ENCODE results near the gene ERMARD. TPM values are rescaled to one million over a fixed set of nuclear protein-coding genes. Genes with fewer than 3 reads are reported as not detected.

ERMARD gene
- total and polyA plus RNA-seq, 8 donors = 16.8 to 56.1 (median 44.9) TPM

DNA sequence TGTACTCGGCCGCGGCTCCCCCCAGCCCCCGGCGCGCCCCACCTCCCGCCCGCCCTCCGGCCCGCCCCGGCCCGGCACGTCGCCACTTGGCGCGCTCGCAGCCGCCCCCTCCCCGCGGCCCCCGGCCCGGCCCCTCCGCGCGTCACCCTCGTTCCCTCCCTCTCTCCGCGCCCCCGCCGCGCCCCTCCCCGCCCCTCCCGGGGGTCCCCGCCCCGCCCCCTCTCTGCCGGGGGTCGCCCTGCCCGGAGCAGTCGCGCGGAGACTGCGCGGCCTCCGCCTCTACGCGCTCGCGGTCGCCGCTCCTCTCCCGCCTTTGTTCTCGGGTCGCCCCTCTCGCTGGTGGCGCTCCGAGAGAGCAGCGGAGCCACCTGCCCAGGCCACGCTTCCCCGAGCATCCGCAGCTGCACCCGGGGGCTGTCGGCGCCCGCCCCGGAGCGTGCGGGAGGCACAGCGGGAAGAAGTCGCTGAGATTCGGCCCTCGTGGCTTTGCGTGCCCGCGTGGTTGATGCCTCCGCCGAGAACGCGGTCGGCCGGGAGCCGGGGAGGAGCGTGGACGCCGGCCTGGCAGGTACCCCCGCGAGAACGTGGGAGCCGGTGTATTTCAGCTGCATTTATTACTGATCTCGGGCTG lies 26.8 kb upstream of the ERMARD start, which contains the start of gene PHF10:
Gene PHF10, minus strand, starts transcription at position 7 of the 631 bp plus-strand sequence. CDS start 569 bp downstream, outside the sequence.
- TF ChIP-seq, protein P1, sequence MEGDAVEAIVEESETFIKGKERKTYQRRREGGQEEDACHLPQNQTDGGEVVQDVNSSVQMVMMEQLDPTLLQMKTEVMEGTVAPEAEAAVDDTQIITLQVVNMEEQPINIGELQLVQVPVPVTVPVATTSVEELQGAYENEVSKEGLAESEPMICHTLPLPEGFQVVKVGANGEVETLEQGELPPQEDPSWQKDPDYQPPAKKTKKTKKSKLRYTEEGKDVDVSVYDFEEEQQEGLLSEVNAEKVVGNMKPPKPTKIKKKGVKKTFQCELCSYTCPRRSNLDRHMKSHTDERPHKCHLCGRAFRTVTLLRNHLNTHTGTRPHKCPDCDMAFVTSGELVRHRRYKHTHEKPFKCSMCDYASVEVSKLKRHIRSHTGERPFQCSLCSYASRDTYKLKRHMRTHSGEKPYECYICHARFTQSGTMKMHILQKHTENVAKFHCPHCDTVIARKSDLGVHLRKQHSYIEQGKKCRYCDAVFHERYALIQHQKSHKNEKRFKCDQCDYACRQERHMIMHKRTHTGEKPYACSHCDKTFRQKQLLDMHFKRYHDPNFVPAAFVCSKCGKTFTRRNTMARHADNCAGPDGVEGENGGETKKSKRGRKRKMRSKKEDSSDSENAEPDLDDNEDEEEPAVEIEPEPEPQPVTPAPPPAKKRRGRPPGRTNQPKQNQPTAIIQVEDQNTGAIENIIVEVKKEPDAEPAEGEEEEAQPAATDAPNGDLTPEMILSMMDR (IDR thresholded peaks at IDR 0.05) = no peak
- peak; percentile 63 for ATAC-seq
- Histone ChIP-seq H3K9me3 (no peaks in the 10 kb centered on the region), H3K27ac (peak within 1 kb of the TSS; percentile 84 to 88), H3K4me3 (peak within 1 kb of the TSS; percentile 64 to 67), H3K27me3 (peaks cover 0 to 6% of the 10 kb centered on the region in 2 donors), H3K36me3 (no peaks in the 10 kb centered on the region), H3K4me1 (peaks cover 4 to 36% of the 10 kb centered on the region in 2 donors)
- intact Hi-C loops (cut with DNase I) = no loop called here
- peak; percentile 49 to 89 (median 72) for DNase-seq

DNA sequence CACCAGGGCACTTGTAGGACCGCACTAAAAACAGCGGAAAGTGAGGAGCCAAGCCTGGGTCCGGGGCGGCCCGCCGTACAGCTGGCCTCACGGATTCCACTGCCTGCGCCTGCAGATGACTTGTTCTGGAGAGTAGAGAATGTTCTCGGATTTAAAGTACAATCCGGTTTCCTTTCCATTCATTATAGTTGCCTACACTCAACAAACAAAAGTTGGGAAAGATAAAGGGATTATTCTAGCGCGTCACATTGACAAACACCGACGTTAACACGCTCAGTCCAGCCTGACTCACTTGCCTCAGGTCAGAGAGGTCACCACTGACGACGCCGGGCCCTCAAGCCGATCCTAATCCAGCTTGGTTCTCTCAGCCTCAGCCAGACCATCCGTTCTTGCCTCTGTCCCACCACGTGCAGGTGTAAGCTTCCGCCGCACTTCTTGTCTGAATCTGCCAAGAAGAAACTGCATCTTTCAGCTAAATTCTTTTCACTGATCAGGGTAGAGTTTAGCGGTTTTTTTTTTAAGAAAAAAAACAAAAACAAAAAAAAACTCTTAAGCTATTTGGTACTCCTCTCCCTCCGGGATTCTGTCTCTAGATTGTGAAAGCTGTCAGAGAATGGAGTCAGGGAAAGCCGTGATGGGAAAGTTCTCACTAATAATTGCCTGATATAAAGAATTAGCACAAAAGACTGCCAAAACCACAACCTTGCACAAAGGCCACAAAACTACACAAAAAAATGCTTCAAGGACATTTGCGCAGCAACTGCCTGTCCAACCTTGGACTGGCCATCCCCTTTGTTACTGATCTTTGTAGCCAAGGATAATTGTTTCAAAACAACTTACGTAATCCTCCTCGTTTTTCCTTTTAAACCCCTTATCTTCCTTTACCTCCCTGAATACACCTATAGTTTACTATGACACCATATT lies 26.0 kb upstream of the ERMARD start:
- H3K36me3 ChIP-seq = no peaks in the 10 kb centered on the region
- peaks cover 4 to 35% of the 10 kb centered on the region in 2 donors for H3K4me1 ChIP-seq
- ATAC-seq = peak; percentile 61

DNA sequence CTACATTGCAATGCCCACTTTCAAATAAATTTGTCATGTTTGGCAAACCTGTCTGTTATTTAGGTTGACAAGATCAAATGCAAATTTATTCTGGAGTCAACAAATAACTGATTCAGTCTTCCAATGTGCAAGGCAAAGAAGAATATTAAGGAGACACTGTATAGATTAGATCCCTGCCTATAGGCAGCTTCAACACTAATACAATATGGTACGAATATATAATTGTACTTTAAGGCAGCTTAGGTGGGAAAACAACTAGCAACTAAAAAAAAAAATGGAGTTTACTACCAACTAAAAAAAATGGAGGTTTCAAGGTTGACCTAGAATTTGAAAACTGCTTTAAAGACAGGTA lies 25.4 kb upstream of the ERMARD start:
- TF ChIP-seq, protein P1 (IDR thresholded peaks at IDR 0.05) = no peak
- DNase-seq = no peak
- peaks cover 0 to 6% of the 10 kb centered on the region in 2 donors for H3K27me3 ChIP-seq
- no peak for ATAC-seq
- H3K36me3 ChIP-seq = no peaks in the 10 kb centered on the region
- no peak overlapping the region for H3K27ac ChIP-seq
- peaks cover 4 to 32% of the 10 kb centered on the region in 2 donors for H3K4me1 ChIP-seq
- H3K9me3 ChIP-seq = no peaks in the 10 kb centered on the region
- intact Hi-C loops (cut with DNase I) = no loop called here
- no peak overlapping the region for H3K4me3 ChIP-seq

More for the DNA sequence above, 26.0 kb upstream of the ERMARD start:
- peak in 3 of 4 donors; percentile 3 to 79 (median 64) for DNase-seq
- H3K4me3 ChIP-seq = peak overlapping the region; percentile 64 to 67
- peak overlapping the region; percentile 78 to 88 for H3K27ac ChIP-seq
- intact Hi-C loops (cut with DNase I) = no loop called here
- TF ChIP-seq, protein P1 (IDR thresholded peaks at IDR 0.05) = no peak
- peaks cover 0 to 6% of the 10 kb centered on the region in 2 donors for H3K27me3 ChIP-seq
- H3K9me3 ChIP-seq = no peaks in the 10 kb centered on the region

DNA sequence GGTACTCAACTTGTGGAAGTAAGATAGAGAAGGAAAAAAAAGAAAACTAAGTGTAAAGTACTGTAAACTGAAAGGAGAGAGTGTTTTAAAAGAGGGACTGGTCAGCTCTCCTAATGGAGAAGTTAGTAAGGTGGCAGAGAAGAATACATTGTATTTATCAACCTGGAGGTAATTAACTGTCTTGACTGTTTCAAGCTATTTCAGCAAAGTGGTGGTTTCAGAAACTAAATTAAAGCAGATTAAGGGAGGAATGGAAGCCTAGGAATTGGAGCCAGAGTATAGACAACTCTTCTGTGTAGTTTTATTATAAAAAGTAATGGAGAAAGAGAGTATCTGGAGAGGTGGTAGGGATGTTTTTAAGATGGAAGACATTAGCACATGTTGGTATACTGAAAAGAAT lies 24.5 kb upstream of the ERMARD start:
- ATAC-seq = no peak
- TF ChIP-seq, protein P1 (IDR thresholded peaks at IDR 0.05) = no peak
- Histone ChIP-seq H3K9me3 (no peaks in the 10 kb centered on the region), H3K27ac (no peak overlapping the region), H3K27me3 (peaks cover 0 to 6% of the 10 kb centered on the region in 2 donors), H3K4me3 (no peak overlapping the region), H3K36me3 (no peaks in the 10 kb centered on the region), H3K4me1 (peaks cover under 1 to 22% of the 10 kb centered on the region in 2 donors)
- intact Hi-C loops (cut with DNase I) = no loop called here
- DNase-seq = no peak

DNA sequence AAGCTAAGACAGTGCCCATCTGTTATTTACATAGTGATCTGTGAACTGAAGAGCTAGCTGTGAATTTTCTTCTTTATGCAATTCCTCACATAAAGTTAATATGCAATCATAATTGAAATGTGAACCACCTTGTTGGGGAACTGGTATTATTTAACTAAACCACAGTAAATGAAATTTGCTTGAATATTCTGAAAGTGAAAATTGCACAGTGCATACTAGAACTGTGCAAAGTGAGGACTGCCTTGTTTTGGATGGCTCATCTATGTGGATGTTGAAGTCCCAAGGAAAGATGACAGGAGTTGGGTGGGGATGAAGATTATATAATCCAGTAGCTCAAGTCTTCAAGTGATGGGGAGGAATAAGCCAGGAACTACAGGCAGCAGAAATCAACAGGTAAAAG lies 21.5 kb upstream of the ERMARD start:
- no peak overlapping the region for H3K27ac ChIP-seq
- no peaks in the 10 kb centered on the region for H3K9me3 ChIP-seq
- TF ChIP-seq, protein P1 (IDR thresholded peaks at IDR 0.05) = no peak
- no peak for ATAC-seq
- DNase-seq = no peak
- peaks cover 0 to 9% of the 10 kb centered on the region in 2 donors for H3K4me1 ChIP-seq
- H3K4me3 ChIP-seq = no peak overlapping the region
- peaks cover 0 to under 1% of the 10 kb centered on the region in 2 donors for H3K27me3 ChIP-seq
- no peaks in the 10 kb centered on the region for H3K36me3 ChIP-seq
- intact Hi-C loops (cut with DNase I) = no loop called here
